Muscle of leg (tissue), 11 donors: ENCODE results near the gene STEAP4. TPM values are rescaled to one million over a fixed set of nuclear protein-coding genes. Genes with fewer than 3 reads are reported as not detected.
"Not testable (repeated sequence)": the region's sequence is repeated elsewhere in the genome, so short reads cannot be mapped to it uniquely, and the experiment has no call there.

Experiments
- DNase-seq: peaks from one replicate; pipeline ENCODE4 v3.0.0; 2013
- H3K27ac ChIP-seq: one replicate; pipeline ENCODE4 v1.5.1; 2013; ENCODE audit warnings: mild to moderate bottlenecking, low read length, control low read depth
- H3K27me3 ChIP-seq: one replicate; pipeline ENCODE4 v1.6.1; 2013; ENCODE audit warnings: low read length; ENCODE audit not compliant: control insufficient read depth, insufficient read depth
- H3K36me3 ChIP-seq: one replicate; pipeline ENCODE4 v1.6.1; 2013; ENCODE audit warnings: low read length; ENCODE audit not compliant: control insufficient read depth, insufficient read depth
- H3K4me1 ChIP-seq: one replicate; pipeline ENCODE4 v1.6.1; 2013; ENCODE audit warnings: low read length; ENCODE audit not compliant: control insufficient read depth, insufficient read depth
- H3K4me3 ChIP-seq: one replicate; pipeline ENCODE4 v1.5.1; 2013; ENCODE audit warnings: low read length, control low read depth
- H3K9me3 ChIP-seq: replicated peaks from 2 replicates; pipeline ENCODE4 v1.6.1; 2013; ENCODE audit warnings: low read depth, low read length; ENCODE audit not compliant: control insufficient read depth
- WGBS: methylation state at CpG from one replicate; pipeline ENCODE4 v1.1.5; 2013; ENCODE audit warnings: missing lambda C conversion rate; ENCODE audit not compliant: insufficient coverage; 5-methylcytosine and 5-hydroxymethylcytosine counted together
- polyA plus RNA-seq, 8 donors: library from polyadenylated mRNA; unstranded; fragments of 120-200 nt; gene quantifications; one replicate each; pipeline versions ENCODE4 v1.2.1 to v1.2.3, GENCODE V29; 2013; ENCODE audit warnings: inconsistent platforms in 1 of 8, low replicate concordance in 1 of 8; ENCODE audit not compliant: insufficient read length in 8 of 8, insufficient read depth in 1 of 8
- total RNA-seq: library from RNA; stranded (reverse); fragments of 120-200 nt; gene quantifications from one replicate; pipeline ENCODE4 v1.2.4, GENCODE V29; 2013

Gene STEAP4
- total and polyA plus RNA-seq, 9 donors = 3.2 to 4.8 (median 4.4) TPM

GRCh38 chr7:88278881-88279280 is 27.8 kb downstream of the STEAP4 start:
- Histone ChIP-seq H3K36me3 (no peaks in the 10 kb centered on the region), H3K27me3 (no peaks in the 10 kb centered on the region), H3K9me3 (no peaks in the 10 kb centered on the region), H3K27ac (no peak overlapping the region), H3K4me3 (no peak overlapping the region), H3K4me1 (no peaks in the 10 kb centered on the region)
- no CpG with 5 or more reads among the region's 1 CpG for WGBS
- peak; percentile 41 for DNase-seq

GRCh38 chr7:88276605-88277153 is 30.0 kb downstream of the STEAP4 start:
- WGBS = no CpG with 5 or more reads among the region's 3 CpGs
- no peak overlapping the region for H3K27ac ChIP-seq
- H3K4me3 ChIP-seq = no peak overlapping the region
- no peaks in the 10 kb centered on the region for H3K4me1 ChIP-seq
- no peaks in the 10 kb centered on the region for H3K9me3 ChIP-seq
- H3K27me3 ChIP-seq = no peaks in the 10 kb centered on the region
- no peaks in the 10 kb centered on the region for H3K36me3 ChIP-seq
- no peak for DNase-seq

- H3K9me3 ChIP-seq, H3K27ac ChIP-seq, DNase-seq, H3K27me3 ChIP-seq, H3K4me3 ChIP-seq, H3K36me3 ChIP-seq, H3K4me1 ChIP-seq: not testable (repeated sequence)
- no CpG with 5 or more reads among the region's 5 CpGs for WGBS
Observed at GRCh38 chr7:88274856-88275255, 31.8 kb downstream of the STEAP4 start.

- no peak for DNase-seq
- Histone ChIP-seq H3K4me1 (no peaks in the 10 kb centered on the region), H3K36me3 (no peaks in the 10 kb centered on the region), H3K9me3 (no peaks in the 10 kb centered on the region), H3K4me3 (no peak overlapping the region), H3K27ac (no peak overlapping the region), H3K27me3 (no peaks in the 10 kb centered on the region)
- no CpG with 5 or more reads among the region's 3 CpGs for WGBS
Observed at GRCh38 chr7:88269586-88269985, 37.1 kb downstream of the STEAP4 start.

- Histone ChIP-seq H3K27me3 (no peaks in the 10 kb centered on the region), H3K4me3 (no peak overlapping the region), H3K36me3 (no peaks in the 10 kb centered on the region), H3K4me1 (no peaks in the 10 kb centered on the region), H3K9me3 (no peaks in the 10 kb centered on the region), H3K27ac (no peak overlapping the region)
- 83% methylated on average over 1 of the region's 2 CpGs for WGBS
- DNase-seq = peak; percentile 13
Observed at GRCh38 chr7:88268858-88269257, 37.8 kb downstream of the STEAP4 start.

- Histone ChIP-seq H3K27ac (no peak overlapping the region), H3K27me3 (no peaks in the 10 kb centered on the region), H3K9me3 (no peaks in the 10 kb centered on the region), H3K4me1 (no peaks in the 10 kb centered on the region), H3K36me3 (no peaks in the 10 kb centered on the region), H3K4me3 (no peak overlapping the region)
- no peak for DNase-seq
- WGBS = no CpG with 5 or more reads among the region's 2 CpGs
Observed at GRCh38 chr7:88268051-88268450, 38.6 kb downstream of the STEAP4 start.

- no peaks in the 10 kb centered on the region for H3K27me3 ChIP-seq
- no peaks in the 10 kb centered on the region for H3K36me3 ChIP-seq
- H3K4me3 ChIP-seq = no peak overlapping the region
- WGBS = 100% methylated on average over 2 of the region's 4 CpGs
- no peak overlapping the region for H3K27ac ChIP-seq
- no peak for DNase-seq
- no peaks in the 10 kb centered on the region for H3K4me1 ChIP-seq
- no peaks in the 10 kb centered on the region for H3K9me3 ChIP-seq
Observed at GRCh38 chr7:88267421-88267820, 39.3 kb downstream of the STEAP4 start.

GRCh38 chr7:88264987-88265386 is 41.7 kb downstream of the STEAP4 start:
- H3K27me3 ChIP-seq, H3K36me3 ChIP-seq, H3K4me1 ChIP-seq, H3K9me3 ChIP-seq, H3K27ac ChIP-seq, H3K4me3 ChIP-seq, DNase-seq: not testable (repeated sequence)
- 60% methylated on average over 2 of the region's 3 CpGs for WGBS

- Histone ChIP-seq H3K27ac (no peak overlapping the region), H3K27me3 (no peaks in the 10 kb centered on the region), H3K4me1 (no peaks in the 10 kb centered on the region), H3K9me3 (no peaks in the 10 kb centered on the region), H3K4me3 (no peak overlapping the region), H3K36me3 (no peaks in the 10 kb centered on the region)
- 98% methylated on average over 4 of the region's 4 CpGs for WGBS
- no peak for DNase-seq
Observed at GRCh38 chr7:88262562-88262961, 44.1 kb downstream of the STEAP4 start.

- Histone ChIP-seq H3K27ac (no peak overlapping the region), H3K4me1 (no peaks in the 10 kb centered on the region), H3K36me3 (no peaks in the 10 kb centered on the region), H3K27me3 (no peaks in the 10 kb centered on the region), H3K4me3 (no peak overlapping the region), H3K9me3 (peaks cover under 1% of the 10 kb centered on the region)
- DNase-seq = no peak
- WGBS = no CpG with 5 or more reads among the region's 1 CpG
Observed at GRCh38 chr7:88260719-88261118, 46.0 kb downstream of the STEAP4 start.
